Fibroblast of upper back skin (primary cell): ENCODE data around the gene SAPCD1.

ENCODE experiments used
- DNase-seq: peaks from one replicate; pipeline ENCODE4 v3.0.0-alpha.2; 2013

The SAPCD1 gene

DNA sequence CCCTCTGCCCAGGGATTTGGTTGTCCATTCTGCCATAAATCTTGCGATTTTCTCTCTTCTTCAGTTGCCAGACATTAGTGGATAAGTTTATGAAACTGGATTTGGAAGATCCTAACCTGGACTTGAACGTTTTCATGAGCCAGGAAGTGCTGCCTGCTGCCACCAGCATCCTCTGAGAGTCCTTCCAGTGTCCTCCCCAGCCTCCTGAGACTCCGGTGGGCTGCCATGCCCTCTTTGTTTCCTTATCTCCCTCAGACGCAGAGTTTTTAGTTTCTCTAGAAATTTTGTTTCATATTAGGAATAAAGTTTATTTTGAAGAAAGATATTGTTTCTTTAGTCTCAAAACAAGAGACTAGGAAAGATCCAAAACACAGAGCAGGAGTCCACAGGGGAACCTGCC, at the start of gene SAPCD1:
Gene SAPCD1 (plus strand): TSS at position 301 of the 400 bp plus-strand sequence. CDS start 399 bp downstream, outside the sequence.
- no peak for DNase-seq

DNA sequence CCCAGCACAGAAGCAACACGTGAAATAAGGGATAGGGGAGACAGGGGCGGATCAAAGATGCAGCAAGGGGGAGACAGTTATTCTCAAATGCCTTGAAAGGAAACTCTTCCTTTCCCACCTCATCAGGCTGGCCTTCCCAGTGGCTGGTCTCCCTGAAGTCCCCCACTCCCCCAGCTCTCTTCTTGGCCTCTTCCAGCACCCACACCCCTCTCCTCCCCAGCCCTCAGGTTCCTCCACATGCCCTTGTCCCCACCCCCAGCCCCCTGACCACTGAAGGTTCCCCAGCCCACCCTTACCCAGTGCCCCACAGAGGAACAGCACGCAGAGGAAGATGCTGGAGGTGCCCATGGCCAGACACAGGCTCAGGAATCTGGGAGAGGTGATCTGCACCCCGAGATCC, 49.0 kb upstream of the SAPCD1 start:
- DNase-seq = no peak

DNA sequence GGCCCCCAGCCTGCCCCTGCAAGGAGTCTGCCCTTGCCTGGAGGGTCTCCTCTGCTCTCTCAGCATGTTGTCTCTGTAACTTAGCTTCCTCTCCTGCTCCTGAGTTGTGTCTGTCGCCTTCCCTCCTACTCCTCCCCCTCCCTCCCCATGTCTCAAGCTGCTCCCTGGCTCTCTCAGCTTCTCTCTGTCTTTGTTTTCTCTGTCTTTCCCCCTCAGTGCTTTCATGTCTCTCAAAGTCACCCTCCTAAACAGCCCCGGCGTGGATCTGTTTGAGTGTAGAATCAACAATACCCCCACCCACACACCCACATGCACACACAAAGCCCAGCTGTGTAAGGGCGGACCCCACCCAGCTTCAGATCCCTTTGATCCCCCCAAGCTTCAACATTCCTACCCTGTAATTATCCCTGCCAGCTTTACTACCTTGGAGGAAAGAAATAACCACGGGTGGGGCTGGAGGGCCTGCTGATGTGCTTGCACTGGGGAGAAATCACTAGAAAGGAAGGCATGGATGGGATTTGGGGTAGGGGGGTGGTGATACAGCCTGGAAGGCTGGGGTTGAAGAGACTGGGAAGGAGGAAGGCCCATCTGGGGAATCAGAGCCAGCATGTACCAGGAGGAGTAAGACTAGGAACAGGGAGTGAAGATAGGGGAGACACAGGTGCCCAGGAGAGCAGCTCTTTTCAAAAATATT, 48.3 kb upstream of the SAPCD1 start:
- no peak for DNase-seq

DNA sequence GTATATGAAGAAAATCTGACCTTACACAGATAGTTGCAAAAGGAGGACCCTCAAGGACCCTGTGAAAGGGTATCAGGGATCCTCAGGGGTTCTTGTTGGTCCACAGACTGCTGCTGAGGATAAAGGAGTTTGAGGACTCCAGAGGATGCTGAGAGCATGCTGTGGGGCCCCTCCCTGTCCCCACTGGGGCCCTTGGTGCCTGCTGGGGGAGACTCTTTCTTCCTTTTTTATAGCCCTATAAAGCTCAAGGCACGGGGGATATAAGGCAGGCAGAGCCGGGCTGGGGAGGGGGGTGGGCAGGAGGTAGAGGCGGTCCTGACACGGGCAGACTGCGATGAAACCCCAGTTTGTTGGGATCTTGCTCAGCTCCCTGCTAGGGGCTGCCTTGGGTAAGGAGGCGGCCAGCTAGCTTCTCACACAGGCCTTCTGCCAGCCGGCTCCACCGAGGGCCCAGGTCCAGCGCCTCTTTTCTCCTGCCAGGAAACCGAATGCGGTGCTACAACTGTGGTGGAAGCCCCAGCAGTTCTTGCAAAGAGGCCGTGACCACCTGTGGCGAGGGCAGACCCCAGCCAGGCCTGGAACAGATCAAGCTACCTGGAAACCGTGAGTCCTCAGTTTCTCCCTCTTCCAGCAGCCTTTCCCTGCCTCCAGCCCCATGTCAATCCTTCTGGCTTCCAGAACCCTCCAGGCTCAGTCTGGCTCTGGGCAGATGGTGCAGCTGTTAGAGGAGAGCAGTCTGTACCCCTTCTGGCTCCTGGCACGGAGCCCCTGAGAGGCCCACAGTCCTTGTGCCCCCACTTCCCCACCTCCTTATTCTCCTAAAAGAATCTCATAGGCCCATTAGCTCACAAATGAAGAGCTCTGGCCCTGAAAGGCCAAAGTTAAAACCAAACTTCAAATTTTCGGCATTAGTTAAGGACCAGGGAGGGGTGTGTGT, 47.2 kb upstream of the SAPCD1 start, which contains the start of gene LY6G6D:
Gene LY6G6D (plus strand): TSS at position 327 of the 937 bp plus-strand sequence. CDS start 8 bp downstream, at position 335.
- DNase-seq = no peak

DNA sequence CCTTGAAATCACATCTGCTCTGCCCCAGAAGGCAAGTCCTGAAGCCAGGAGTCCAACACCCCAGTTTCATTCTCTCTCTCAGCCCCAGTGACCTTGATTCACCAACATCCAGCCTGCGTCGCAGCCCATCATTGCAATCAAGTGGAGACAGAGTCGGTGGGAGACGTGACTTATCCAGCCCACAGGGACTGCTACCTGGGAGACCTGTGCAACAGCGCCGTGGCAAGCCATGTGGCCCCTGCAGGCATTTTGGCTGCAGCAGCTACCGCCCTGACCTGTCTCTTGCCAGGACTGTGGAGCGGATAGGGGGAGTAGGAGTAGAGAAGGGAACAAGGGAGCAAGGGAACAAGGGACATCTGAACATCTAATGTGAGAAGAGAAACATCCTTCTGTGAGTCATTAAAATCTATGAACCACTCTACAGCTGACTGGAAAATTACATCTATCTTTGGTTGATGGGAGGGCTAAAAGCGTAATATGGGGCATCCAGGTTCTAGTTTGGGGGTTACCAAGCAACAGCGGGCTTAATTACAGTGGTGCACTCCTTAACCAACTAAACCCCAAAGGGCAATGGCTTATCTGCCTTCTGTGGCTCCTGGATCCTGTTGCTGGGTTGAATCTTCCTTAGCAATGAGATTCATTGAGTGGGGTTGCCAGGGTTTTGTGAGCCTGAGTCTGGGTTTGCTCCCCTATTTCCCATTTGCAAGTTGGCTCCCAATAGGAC, 44.8 kb upstream of the SAPCD1 start:
- no peak for DNase-seq

DNA sequence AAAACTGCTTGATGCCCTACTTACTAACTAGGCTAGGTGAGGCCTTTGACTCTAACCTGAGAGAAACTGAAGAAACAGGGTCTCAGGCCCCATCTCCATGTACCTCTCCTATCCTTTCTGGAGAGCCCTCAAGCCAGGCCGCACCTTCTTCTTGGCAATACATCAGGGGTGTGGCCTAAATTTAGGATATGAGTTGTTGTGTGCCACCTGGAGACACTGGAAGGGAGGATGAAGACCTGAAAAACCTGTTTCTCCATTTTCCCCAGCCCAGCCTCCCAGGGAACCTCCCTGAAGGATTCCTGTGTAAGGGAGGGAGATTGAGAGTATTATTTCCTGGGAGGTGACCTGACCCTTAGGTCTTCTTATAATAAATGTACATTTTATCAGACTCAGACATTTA, 44.2 kb upstream of the SAPCD1 start:
- DNase-seq = no peak

DNA sequence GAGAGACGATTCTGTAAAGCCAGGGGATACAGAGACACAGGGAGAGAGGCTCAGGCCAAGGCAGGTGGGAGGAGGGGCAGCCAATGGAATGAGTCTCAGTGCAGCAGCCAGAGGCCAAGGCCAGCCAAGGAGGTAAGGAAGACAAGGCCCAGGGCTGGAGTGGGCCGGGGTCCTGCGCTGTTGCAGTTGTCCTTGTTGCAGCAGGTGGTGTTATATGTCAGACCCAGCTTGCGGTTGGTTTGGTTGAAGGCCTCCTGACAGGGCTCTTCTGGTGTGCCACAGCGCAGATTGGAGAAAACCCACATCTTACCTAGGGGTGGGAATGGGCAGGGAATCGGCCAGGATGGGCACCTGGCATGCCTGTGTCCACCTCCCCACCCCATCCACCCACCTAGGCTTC, 43.5 kb upstream of the SAPCD1 start:
- no peak for DNase-seq

DNA sequence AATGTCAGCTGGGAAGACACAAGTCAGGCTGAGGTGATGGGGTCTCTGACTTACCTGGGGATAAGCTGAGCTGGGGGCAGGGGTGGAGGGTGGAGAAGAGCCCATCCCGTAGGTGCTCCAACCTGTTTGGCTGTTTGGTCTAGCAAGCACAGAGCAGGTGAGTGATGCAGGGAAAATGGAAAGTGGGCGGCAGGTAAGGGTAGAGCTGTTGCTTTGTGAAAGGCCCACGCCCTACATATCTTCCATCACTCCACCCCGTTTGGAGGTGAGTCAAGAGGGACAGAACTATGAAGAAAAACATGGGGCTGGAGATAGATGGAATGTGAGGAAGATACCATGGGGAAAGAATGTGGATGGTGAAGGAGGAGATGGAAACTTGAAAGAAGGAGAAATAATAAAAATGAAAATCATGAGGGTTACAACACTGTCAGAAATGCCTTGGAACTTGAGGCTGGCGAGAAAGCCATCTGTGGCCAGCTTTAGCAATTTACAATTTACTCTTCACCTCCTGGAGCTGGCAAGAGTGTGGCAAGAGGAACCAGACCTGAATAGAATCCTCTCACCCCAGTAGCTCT, 42.2 kb upstream of the SAPCD1 start:
- no peak for DNase-seq

DNA sequence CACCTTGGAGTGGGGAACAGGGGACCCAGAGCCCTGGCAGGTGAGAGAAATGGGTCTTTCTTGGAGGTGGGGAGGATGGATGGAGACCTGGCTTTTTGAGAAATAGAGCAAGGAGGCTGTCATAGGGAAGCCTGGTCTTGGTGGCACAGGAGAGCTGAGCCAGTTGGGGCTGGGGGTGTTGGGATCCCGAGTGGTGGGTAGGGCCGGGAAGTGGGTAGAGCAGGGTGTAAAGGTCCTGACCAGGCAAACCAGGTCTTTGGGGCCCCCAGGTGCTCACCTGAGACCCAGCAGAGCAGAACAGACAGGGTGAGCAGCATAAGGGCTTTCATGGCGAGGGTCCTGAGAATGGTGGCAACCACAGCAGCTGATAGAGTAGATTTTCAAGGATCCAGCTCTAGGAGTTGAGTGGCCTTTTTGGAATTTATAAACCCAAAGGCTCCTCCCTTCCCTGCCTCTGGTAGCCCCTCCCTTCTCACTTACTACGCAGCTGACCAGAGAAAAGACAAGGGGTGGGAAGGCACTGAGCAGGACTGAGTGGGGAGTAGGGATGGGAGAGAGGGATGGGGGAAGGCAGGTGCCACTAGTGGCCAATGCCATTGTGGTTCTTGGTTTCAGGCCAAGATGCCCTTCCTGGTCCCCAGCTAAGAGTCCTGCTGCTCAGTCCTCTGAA, 41.0 kb upstream of the SAPCD1 start, which contains the start of gene LY6G6C:
Gene LY6G6C (minus strand): TSS at position 396 of the 670 bp plus-strand sequence. CDS start 67 bp downstream, at position 329.
- no peak for DNase-seq

DNA sequence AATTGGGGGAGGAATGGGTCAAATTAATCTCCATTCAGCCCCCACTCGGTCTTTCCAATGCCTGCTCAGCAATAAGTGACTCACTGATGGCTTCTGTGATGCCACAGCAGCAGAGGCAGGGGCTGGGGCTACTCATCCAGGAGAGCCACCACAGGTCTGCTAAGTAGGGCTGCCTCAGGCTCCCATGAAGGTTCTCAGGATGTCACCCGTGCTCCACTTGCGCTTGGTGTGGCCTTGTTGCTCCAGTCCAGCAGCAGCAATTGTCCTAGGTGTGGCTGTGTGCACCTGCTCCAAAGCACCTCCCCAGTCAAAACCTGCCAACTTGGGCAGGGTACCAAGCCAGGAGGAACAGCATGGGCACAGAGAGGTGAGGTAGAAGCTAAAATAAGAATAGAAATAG, 40.3 kb upstream of the SAPCD1 start:
- no peak for DNase-seq

DNA sequence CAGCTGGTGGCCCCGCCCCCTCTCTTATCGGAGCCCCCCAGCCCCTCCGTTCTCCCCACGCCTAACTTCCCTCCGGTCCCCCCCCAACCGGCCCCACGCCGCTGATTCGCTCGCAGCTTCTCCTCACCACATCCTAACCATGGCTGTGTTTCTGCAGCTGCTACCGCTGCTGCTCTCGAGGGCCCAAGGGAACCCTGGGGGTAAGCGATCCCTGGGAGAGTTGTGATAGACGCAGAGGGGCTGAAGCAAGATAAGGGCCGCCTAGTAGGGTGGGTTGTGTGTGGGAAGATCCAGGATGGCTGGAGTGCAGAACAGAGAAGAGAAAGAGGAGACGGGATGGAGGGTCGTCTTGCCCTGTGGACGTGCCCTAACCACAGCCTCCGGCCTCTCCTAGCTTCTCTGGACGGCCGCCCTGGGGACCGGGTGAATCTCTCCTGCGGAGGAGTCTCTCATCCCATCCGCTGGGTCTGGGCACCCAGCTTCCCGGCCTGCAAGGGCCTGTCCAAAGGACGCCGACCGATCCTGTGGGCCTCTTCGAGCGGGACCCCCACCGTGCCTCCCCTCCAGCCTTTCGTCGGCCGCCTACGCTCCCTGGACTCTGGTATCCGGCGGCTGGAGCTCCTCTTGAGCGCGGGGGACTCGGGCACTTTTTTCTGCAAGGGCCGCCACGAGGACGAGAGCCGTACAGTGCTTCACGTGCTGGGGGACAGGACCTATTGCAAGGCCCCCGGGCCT, 39.0 kb upstream of the SAPCD1 start, which contains the start of gene MPIG6B:
Gene MPIG6B (plus strand): TSS at position 129 of the 735 bp plus-strand sequence. CDS start 11 bp downstream, at position 140.
- no peak for DNase-seq

DNA sequence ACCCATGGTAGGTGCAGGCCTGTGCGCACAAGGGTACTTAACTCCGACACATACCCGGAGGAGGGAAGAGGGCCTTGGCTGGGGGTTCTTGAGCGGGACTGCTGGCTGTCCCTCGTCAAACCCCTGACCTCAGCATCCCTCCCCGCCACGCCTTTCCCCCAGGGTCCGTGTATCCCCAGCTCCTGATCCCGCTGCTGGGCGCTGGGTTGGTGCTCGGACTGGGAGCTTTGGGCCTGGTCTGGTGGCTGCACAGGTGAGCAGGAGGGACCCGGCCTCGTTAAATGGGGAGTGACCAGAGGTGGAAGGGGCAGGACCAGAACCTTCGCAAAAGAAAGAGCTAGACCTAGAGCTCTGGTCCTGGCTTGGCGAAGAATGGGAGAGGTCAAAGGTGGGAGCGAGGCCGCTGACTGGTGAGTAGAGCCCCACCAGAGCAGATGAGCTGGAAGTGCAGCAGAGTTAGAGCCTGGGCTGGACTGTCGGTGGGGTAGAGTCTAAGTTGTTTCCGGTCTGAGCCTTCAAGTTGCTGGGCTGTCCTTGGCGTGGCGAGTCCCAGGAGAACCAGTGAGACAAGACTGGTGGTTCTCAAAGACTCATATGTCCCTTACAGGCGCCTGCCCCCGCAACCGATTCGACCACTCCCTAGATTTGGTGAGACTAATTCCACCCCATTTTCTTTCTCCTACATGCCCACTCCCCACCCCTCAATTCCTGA, 38.3 kb upstream of the SAPCD1 start:
- no peak for DNase-seq

DNA sequence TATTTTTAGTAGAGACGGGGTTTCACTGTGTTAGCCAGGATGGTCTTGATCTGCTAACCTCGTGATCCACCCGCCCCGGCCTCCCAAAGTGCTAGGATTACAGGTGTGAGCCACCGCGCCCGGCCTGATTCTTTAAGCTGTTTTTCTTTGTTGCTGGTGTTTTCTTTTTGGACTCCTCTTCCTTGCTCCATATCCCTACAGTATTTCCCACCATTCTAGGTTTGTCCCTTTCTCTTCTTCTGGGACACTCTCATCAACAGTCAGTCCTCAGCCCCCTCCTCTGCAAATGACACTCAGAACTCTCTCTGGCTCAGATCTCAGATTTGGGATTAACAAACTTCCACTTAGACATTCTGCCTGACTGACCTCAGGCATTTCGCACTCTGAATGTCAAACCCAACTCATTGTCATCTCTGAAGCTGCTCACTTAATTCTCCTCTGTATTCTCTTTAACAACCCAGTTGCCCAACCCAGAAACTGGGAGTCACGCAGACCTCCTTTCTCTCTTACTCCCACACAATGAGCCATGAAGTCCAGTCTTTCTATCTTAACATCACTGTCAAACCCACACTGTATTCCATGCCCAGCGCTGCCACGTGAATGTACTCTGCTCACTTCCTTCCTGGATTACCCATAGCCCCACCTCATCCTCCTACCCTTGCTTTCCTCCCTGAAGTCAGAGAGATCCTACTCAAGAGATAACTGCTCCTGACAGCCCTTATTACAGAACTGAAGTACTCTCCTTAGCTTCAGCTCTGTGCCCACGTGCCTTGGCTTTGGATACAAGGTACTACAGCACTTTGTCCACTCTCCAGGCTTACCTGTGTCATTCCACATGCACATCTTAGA, 36.7 kb upstream of the SAPCD1 start:
- DNase-seq = no peak

DNA sequence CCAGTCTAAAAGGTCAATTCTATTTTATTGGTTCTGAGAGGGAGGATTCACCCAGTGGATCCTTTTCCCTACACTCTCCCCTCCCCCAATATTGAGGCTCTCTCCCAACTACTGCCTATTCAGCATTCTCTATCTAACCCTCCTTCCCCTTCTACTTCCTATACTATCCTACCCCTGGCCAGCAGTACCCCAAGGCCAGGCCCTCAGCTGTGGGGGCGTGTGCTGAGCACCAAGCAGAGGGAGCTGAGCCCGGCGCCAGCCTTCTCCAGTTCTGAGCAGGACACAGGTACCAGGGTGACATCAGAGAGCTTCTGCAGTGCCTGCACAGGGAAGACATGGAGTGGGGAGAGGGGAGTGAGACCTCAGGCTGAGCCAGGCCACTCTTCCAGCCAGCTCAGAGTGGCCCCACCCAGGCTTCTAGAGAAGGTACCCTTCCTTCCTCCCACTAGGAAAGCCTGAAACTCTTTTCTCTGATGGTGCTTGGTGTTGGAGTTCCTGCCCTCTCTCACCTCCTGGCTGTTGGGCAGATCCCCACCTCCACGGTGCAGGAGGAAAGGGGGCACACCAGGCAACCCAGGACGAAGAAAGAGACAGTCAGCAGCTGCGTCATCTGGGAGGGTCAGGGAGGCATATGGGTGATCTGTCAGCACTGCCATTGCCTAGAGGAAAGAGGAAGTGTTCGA, 35.3 kb upstream of the SAPCD1 start:
- no peak for DNase-seq

DNA sequence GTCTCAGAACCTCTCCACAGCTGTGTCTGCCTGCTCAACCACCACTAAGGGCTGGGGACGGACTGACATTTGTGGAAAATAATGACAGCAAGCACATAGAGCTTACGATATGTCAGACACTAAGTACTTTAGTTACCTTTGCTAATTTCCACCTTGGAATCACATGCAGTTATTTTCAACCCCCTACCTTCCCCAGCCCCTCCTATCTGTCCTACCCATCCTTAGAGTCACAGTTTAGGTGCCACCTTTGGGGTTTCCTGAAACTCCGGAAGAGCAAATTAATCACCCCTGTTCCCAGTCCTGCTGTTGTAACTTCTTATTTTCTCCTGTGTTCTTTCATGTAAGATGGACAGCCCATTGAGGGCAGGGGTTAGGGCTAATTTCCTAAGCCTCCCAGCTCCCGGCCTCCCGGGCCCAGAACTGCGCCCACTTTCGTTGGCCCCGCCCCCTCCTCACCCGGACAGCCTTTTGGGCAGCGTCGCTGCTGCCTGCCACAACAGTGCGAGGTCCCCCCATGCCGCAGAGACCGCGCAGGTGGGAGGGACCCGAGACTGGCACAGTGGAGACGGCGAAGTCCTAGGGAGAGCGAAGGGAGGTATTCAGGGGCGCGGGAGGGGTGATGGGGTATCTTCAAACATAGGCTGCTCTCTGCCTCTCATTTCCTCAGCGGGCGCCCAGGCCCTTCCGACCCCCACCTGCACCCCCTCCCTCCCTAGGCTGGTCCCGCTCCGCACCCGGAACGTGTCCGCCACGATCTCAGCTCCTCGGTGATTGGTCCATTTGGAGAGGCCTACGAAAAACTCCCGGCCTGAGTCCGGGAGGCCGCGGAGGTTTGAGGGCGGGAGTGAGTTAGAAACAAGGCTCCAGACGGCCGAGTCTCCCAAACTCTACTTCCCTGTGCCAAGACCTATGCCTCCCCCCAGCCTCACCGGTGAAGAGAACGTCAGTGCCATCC, 34.5 kb upstream of the SAPCD1 start:
- no peak for DNase-seq

DNA sequence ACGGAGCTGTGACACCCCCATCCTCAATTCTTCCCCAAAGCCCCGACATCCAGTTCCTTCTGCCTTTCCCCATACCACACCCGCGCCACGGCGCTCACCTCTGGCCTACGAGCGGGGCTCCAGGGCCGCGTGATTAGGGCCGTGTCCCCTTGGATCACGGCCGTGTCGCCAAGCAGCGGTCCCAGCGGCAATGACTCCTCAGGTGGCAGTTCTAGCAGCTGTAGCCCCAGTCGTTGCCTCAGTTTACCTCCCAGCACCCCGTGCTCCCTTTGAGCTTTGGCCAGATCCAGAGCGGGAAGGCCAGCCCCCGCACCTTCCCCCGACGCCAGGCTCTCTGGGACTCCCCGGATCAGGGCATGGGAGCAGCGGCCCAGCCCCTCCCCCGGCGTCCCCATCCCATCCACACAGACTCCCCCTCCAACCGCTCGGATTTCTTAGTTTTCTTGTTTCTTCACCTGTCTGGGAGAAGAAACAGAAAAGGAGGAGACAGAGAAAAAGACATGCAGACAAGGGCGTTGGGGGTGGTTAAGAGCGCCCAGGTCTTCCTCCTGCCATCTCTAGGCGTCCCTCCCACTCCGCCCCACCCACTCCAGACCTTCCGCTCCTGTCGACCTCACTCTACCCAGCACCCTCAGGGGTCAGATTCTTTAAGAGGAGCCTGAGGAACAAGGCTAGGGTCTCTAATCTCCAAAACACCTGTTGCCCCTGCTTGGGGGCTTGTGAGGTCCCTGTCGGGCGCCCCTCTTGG, 33.5 kb upstream of the SAPCD1 start, which contains the start of gene DDAH2:
Gene DDAH2 (minus strand): TSS at position 533 of the 748 bp plus-strand sequence. CDS start 138 bp downstream, at position 395.
- no peak for DNase-seq

DNA sequence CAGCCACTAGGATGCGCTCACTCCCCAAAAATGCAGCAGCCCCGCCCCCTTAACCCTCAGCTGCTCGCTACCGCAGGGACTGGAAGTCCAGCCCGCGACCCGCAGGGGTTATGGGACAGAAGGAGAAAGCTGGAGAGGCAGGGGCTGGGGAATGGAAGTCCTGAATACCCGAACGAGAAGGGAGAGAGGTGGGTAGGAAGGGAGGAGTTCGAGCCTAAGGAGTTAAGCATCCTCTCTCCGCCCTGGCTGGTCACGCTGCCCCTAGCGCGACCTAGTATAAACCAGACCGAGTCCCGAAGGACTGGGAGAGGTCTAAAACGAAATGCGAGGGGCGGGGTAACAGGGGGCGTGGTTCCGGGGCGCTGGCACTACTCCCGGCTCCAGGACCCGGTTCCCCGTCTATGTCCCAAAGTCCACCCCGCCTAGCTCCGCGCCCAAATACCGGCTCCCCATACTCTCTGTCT, 32.9 kb upstream of the SAPCD1 start:
- DNase-seq = peak; percentile 79
